ENCODE data around the gene MED19.

The MED19 gene

GRCh38 chr11:57667117-57667735 lies 44.8 kb downstream of the MED19 start:
- peak; percentile 96 for DNase-seq
- TF ChIP-seq CTCF (IDR thresholded peaks at IDR 0.05; ENCODE audit: low read depth, low read length) = no peak
- Histone ChIP-seq H3K36me3 (peaks cover 18% of the 10 kb centered on the region), H3K27ac (peak overlapping the region; percentile 100), H3K4me3 (ENCODE audit: low read depth, low read length) (peak overlapping the region; percentile 85), H3K27me3 (ENCODE audit: insufficient read depth, low read depth, severe bottlenecking) (no peaks in the 10 kb centered on the region), H3K9me3 (ENCODE audit: severe bottlenecking) (no peaks in the 10 kb centered on the region)

DNA sequence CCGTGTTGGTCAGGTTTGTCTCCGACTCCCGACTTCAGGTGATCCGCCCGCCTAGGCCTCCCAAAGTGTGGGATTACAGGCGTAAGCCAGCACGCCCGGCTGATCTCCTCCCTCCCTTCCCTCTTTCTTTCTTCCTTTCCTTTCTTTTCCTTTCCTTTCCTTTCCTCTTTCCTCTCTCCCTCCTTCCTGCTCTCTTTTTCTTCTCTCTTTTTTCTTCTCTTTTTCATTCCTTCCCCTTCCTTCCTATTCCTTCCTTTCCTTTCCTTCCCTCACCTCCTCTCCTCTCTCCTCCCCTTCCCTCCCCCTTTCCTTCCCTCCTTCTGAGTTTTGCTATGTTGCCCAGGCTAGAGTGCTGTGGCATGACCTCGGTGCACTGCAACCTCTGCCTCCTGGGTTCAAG lies 48.0 kb downstream of the MED19 start:
- peaks cover 33% of the 10 kb centered on the region for H3K36me3 ChIP-seq
- H3K9me3 ChIP-seq (ENCODE audit: severe bottlenecking) = no peaks in the 10 kb centered on the region
- H3K27me3 ChIP-seq (ENCODE audit: insufficient read depth, low read depth, severe bottlenecking) = no peaks in the 10 kb centered on the region
- H3K27ac ChIP-seq = no peak overlapping the region
- no peak for DNase-seq
- no peak overlapping the region for H3K4me3 ChIP-seq (ENCODE audit: low read depth, low read length)
- TF ChIP-seq CTCF (IDR thresholded peaks at IDR 0.05; ENCODE audit: low read depth, low read length) = no peak

DNA sequence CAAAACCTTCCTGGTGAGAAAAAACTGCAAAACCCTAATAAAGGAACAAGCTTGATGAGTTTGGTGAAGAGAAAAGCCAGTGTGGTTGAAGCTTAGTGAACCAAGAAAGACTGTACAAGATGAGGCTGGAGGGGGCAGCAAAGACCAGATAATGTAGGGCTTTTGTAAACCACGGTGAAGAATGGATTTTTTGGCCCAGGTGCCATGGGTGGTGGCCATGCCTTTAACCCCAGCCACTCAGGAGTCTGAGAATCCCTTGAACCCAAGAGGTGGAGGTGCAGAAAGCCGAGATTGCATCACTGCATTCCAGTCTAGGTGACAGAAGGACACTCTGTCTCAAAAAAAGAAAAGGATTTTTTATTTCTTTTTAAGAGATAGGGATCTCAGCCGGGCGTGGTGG lies 49.1 kb downstream of the MED19 start:
- Histone ChIP-seq H3K27me3 (ENCODE audit: insufficient read depth, low read depth, severe bottlenecking) (no peaks in the 10 kb centered on the region), H3K4me3 (ENCODE audit: low read depth, low read length) (no peak overlapping the region), H3K27ac (no peak overlapping the region), H3K9me3 (ENCODE audit: severe bottlenecking) (no peaks in the 10 kb centered on the region), H3K36me3 (peaks cover 29% of the 10 kb centered on the region)
- no peak for DNase-seq
- TF ChIP-seq CTCF (IDR thresholded peaks at IDR 0.05; ENCODE audit: low read depth, low read length) = peak; percentile 41; the same call in 1 of the 2 replicates

DNA sequence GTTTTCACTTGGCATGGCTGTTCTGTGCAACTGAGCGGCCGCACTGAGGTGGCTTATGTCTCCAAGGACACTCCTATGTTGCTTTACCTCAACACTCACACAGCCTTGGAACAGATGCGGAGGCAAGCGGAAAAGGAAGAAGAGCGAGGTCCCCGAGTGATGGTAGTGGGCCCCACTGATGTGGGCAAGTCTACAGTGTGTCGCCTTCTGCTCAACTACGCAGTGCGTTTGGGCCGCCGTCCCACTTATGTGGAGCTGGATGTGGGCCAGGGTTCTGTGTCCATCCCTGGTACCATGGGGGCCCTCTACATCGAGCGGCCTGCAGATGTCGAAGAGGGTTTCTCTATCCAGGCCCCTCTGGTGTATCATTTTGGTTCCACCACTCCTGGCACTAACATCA lies 52.3 kb downstream of the MED19 start:
- no peaks in the 10 kb centered on the region for H3K9me3 ChIP-seq (ENCODE audit: severe bottlenecking)
- no peak overlapping the region for H3K4me3 ChIP-seq (ENCODE audit: low read depth, low read length)
- DNase-seq = no peak
- H3K27ac ChIP-seq = no peak overlapping the region
- no peaks in the 10 kb centered on the region for H3K27me3 ChIP-seq (ENCODE audit: insufficient read depth, low read depth, severe bottlenecking)
- TF ChIP-seq CTCF (IDR thresholded peaks at IDR 0.05; ENCODE audit: low read depth, low read length) = no peak
- H3K36me3 ChIP-seq = peaks cover 28% of the 10 kb centered on the region

DNA sequence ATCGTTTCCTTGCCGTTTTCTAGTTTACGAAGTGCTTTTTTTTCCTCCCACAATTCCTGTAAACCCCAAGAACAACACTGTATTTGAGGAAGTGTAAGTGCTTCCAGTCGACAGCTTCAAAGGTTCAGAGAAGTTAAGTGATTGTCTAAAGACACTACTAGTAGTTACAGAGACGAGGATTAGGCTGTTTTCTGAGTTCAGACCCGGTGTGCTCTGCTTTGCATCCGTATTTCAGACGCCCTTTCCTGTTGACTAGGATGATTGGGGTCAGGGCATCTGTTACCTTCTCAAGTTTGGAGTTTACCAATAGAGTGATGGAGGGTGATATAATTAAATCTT lies 54.0 kb downstream of the MED19 start:
- H3K4me3 ChIP-seq (ENCODE audit: low read depth, low read length) = peak overlapping the region; percentile 97
- no peaks in the 10 kb centered on the region for H3K27me3 ChIP-seq (ENCODE audit: insufficient read depth, low read depth, severe bottlenecking)
- no peak for TF ChIP-seq CTCF (IDR thresholded peaks at IDR 0.05; ENCODE audit: low read depth, low read length)
- no peaks in the 10 kb centered on the region for H3K9me3 ChIP-seq (ENCODE audit: severe bottlenecking)
- peaks cover 28% of the 10 kb centered on the region for H3K36me3 ChIP-seq
- H3K27ac ChIP-seq = peak overlapping the region; percentile 40
- DNase-seq = no peak

Data from WERI-Rb-1 (cell line).